ENCODE data around the gene SH3GL1.

DNA sequence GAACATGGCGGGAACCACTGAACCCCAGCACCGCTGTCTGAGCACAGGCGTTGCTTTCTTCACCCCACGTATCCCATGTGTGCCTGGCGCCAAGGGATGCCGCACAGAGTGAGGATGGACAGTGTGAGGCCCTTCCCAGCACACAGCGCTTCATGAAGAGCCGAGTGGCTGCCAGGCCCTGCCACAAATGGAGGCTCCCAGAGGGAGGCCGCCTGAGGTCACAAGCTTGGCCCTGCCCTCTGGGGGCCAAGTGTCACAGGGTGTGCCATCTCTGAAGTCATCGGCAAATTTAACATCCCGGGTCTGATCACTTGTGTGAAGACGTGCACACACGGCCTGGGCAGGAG, 32.6 kb downstream of the SH3GL1 start:
- TF ChIP-seq, protein P1, sequence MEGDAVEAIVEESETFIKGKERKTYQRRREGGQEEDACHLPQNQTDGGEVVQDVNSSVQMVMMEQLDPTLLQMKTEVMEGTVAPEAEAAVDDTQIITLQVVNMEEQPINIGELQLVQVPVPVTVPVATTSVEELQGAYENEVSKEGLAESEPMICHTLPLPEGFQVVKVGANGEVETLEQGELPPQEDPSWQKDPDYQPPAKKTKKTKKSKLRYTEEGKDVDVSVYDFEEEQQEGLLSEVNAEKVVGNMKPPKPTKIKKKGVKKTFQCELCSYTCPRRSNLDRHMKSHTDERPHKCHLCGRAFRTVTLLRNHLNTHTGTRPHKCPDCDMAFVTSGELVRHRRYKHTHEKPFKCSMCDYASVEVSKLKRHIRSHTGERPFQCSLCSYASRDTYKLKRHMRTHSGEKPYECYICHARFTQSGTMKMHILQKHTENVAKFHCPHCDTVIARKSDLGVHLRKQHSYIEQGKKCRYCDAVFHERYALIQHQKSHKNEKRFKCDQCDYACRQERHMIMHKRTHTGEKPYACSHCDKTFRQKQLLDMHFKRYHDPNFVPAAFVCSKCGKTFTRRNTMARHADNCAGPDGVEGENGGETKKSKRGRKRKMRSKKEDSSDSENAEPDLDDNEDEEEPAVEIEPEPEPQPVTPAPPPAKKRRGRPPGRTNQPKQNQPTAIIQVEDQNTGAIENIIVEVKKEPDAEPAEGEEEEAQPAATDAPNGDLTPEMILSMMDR (IDR thresholded peaks at IDR 0.05): no peak
- no peak for TF ChIP-seq POLR2A (IDR thresholded peaks at IDR 0.05)
